Liver (tissue), 9 donors: Measurements from ENCODE around the gene BHLHE23. TPM values are rescaled to one million over a fixed set of nuclear protein-coding genes. Genes with fewer than 3 reads are reported as not detected.
A peak's percentile ranks its signal among the peaks of the same experiment; 100 is the strongest.

Experiments used
- DNase-seq: peaks from one replicate; pipeline ENCODE4 v3.0.0-alpha.2; 2017; ENCODE audit warnings: low spot score
- H3K27ac ChIP-seq, 2 donors: one replicate each; pipeline ENCODE4 v1.7.0; 2013; ENCODE audit warnings: inconsistent platforms in 2 of 2, low read length in 2 of 2, control low read depth in 1 of 2, low read depth in 1 of 2, mild to moderate bottlenecking in 1 of 2
- H3K27me3 ChIP-seq, 4 donors: one replicate each; pipeline versions ENCODE4 v1.6.1 to v1.7.0; 2013; ENCODE audit warnings: low read length in 3 of 4, inconsistent platforms in 1 of 4, mild to moderate bottlenecking in 1 of 4, moderate library complexity in 1 of 4; ENCODE audit not compliant: control insufficient read depth in 4 of 4, insufficient read depth in 4 of 4
- H3K36me3 ChIP-seq, 4 donors: one replicate each; pipeline versions ENCODE4 v1.6.1 to v1.7.0; 2013; ENCODE audit warnings: low read length in 3 of 4, mild to moderate bottlenecking in 3 of 4, low read depth in 1 of 4, moderate library complexity in 1 of 4; ENCODE audit not compliant: control insufficient read depth in 4 of 4, insufficient read depth in 3 of 4
- H3K4me1 ChIP-seq, 4 donors: one replicate each; pipeline versions ENCODE4 v1.6.1 to v1.7.0; 2013; ENCODE audit warnings: low read length in 3 of 4, mild to moderate bottlenecking in 3 of 4, moderate library complexity in 1 of 4; ENCODE audit not compliant: control insufficient read depth in 4 of 4, insufficient read depth in 4 of 4
- H3K4me3 ChIP-seq, 3 donors: one replicate each; pipeline versions ENCODE4 v1.6.1 to v1.7.0; 2013; ENCODE audit warnings: low read length in 3 of 3, control low read depth in 1 of 3, low read depth in 1 of 3, mild to moderate bottlenecking in 1 of 3
- H3K9ac ChIP-seq, 2 donors: one replicate each; pipeline ENCODE4 v1.7.0; 2013; ENCODE audit warnings: low read length in 2 of 2, mild to moderate bottlenecking in 2 of 2, moderate library complexity in 2 of 2, control low read depth in 1 of 2, low read depth in 1 of 2
- H3K9me3 ChIP-seq, 4 donors: one replicate each; pipeline versions ENCODE4 v1.6.1 to v1.7.0; 2013; ENCODE audit warnings: low read length in 3 of 4; ENCODE audit not compliant: control insufficient read depth in 4 of 4
- ATF3 ChIP-seq: IDR thresholded peaks from 2 replicates; pipeline ENCODE4 v1.6.1; 2016; ENCODE audit warnings: antibody characterized with exemption
- CTCF ChIP-seq: fragments of 150-350 bp; IDR thresholded peaks from 2 replicates; pipeline ENCODE4 v1.5.1; 2017; ENCODE audit warnings: improper control_type of control experiment, low read depth, low read length; ENCODE audit not compliant: missing input control
- EGR1 ChIP-seq, 2 donors: IDR thresholded peaks; 2 replicates each; pipeline ENCODE4 v1.6.1; 2016 to 2018; ENCODE audit warnings: antibody characterized with exemption in 2 of 2, low read depth in 2 of 2
- FOXA1 ChIP-seq: IDR thresholded peaks from 2 replicates; pipeline ENCODE4 v1.6.1; 2016; ENCODE audit warnings: antibody characterized with exemption
- FOXA2 ChIP-seq: IDR thresholded peaks from 2 replicates; pipeline ENCODE4 v1.6.1; 2016; ENCODE audit warnings: antibody characterized with exemption
- GABPA ChIP-seq, 2 donors: IDR thresholded peaks in 1 of 2; conservative IDR thresholded peaks in 1 of 2; 2 replicates each; pipeline ENCODE4 v1.6.1; 2016; ENCODE audit warnings: antibody characterized with exemption in 2 of 2, mild to moderate bottlenecking in 1 of 2, moderate library complexity in 1 of 2
- JUND ChIP-seq, 2 donors: IDR thresholded peaks; 2 replicates each; pipeline ENCODE4 v1.6.1; 2016; ENCODE audit warnings: antibody characterized with exemption in 2 of 2
- REST ChIP-seq: IDR thresholded peaks from 2 replicates; pipeline ENCODE4 v1.6.1; 2016; ENCODE audit warnings: antibody characterized with exemption, mild to moderate bottlenecking
- RXRA ChIP-seq, 2 donors: IDR thresholded peaks; 2 replicates each; pipeline ENCODE4 v1.6.1; 2017 to 2018; ENCODE audit warnings: antibody characterized with exemption in 2 of 2, mild to moderate bottlenecking in 1 of 2
- ZBTB33 ChIP-seq: IDR thresholded peaks from 2 replicates; pipeline ENCODE4 v1.6.1; 2016; ENCODE audit warnings: antibody characterized with exemption
- WGBS: extraction: QIAGEN DNeasy Blood & Tissue Kit; methylation state at CpG from one replicate; pipeline ENCODE4 v1.1.7; 2013; 5-methylcytosine and 5-hydroxymethylcytosine counted together
- polyA plus RNA-seq, 2 donors: library from polyadenylated mRNA; stranded (reverse) in 1 of 2; unstranded in 1 of 2; fragments of 200-250 nt in 1 of 2; fragments of >200 nt in 1 of 2; fragmentation: Nextera tagmentation in 1 of 2; extraction: Ambion mirVana in 1 of 2; gene quantifications; one replicate each; pipeline versions ENCODE4 v1.2.1 to v1.2.3, GENCODE V29; 2013 to 2015
- total RNA-seq, 2 donors: library from RNA; depleted of rRNA; stranded (reverse); fragments of >200 nt; gene quantifications; one replicate each; pipeline ENCODE4 v1.2.3, GENCODE V29; 2014
- donor health status: healthy.
- donor health status: healthy.
- donor health status: healthy.
- donor health status: healthy.
- donor health status: healthy.

Gene BHLHE23
- total and polyA plus RNA-seq, 4 donors, result not detected

- no peak for DNase-seq
- Histone ChIP-seq H3K9me3 (no peaks in the 10 kb centered on the region), H3K27ac (no peak overlapping the region), H3K27me3 (peaks cover 5 to 22% (median 12%) of the 10 kb centered on the region in 4 donors), H3K9ac (no peak overlapping the region), H3K4me3 (no peak overlapping the region), H3K36me3 (no peaks in the 10 kb centered on the region), H3K4me1 (peaks cover 5 to 26% (median 13%) of the 10 kb centered on the region in 4 donors)
- 29% methylated on average over 30 of the region's 30 CpGs for WGBS
- TF ChIP-seq ZBTB33 (no peak), FOXA2 (no peak), REST (no peak), JUND (IDR thresholded peaks at IDR 0.05) (no peak), EGR1 (IDR thresholded peaks at IDR 0.05; ENCODE audit: low read depth in 2 of 2) (no peak), CTCF (no peak)
Measured at GRCh38 chr20:63009988-63010769, 3.4 kb upstream of the BHLHE23 start.

GRCh38 chr20:63009045-63009961 is 2.5 kb upstream of the BHLHE23 start:
- peak; percentile 86 for DNase-seq
- H3K4me3 ChIP-seq, result no peak overlapping the region
- WGBS, result 10% methylated on average over 54 of the region's 54 CpGs
- H3K27me3 ChIP-seq, result peaks cover 5 to 28% (median 11%) of the 10 kb centered on the region in 4 donors
- no peaks in the 10 kb centered on the region for H3K36me3 ChIP-seq
- H3K4me1 ChIP-seq, result peaks cover 5 to 26% (median 14%) of the 10 kb centered on the region in 4 donors
- no peak overlapping the region for H3K27ac ChIP-seq
- no peak overlapping the region for H3K9ac ChIP-seq
- H3K9me3 ChIP-seq, result no peaks in the 10 kb centered on the region
- TF ChIP-seq FOXA2, result no peak
- no peak for TF ChIP-seq REST
- TF ChIP-seq GABPA (IDR thresholded peaks at IDR 0.05 in 1 of 2, conservative IDR thresholded peaks at IDR 0.05 in 1 of 2), result no peak
- no peak for TF ChIP-seq FOXA1
- no peak for TF ChIP-seq ZBTB33
- no peak for TF ChIP-seq JUND (IDR thresholded peaks at IDR 0.05)
- TF ChIP-seq ATF3, result no peak
- no peak for TF ChIP-seq RXRA (IDR thresholded peaks at IDR 0.05)
- TF ChIP-seq CTCF, result peak; percentile 93
